ENCODE results near the gene DCLK1. TPM values are rescaled to one million over a fixed set of nuclear protein-coding genes. Genes with fewer than 3 reads are reported as not detected.
A peak's percentile ranks its signal among the peaks of the same experiment; 100 is the strongest.

DCLK1 gene
- total and polyA plus RNA-seq, 8 donors, result 0.67 to 10.1 (median 1.7) TPM

DNA sequence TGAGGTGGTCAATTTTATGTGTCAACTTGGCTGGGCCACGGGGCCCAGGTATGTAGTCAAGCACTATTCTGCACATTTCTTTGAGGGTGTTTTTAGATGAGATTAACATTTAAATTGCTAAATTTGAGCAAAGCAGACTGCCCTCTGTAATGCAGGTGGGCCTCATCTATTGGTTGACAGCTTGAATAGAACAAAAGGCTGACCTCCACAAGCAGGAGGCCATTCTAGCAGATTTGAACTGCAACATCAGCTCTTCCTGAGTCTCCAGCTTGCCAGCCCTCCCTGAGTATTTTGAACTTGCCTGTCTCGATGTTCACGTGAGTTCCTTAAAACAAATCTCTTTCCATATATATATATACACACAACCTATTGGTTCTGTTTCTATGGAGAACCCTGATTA lies 134.8 kb downstream of the DCLK1 start:
- FAIRE-seq (no peak), DNase-seq (no peak), ATAC-seq (no peak)
- WGBS, 2 donors, result 87 to 90% methylated on average over 3 of the region's 3 CpGs
- TF ChIP-seq, protein P1, sequence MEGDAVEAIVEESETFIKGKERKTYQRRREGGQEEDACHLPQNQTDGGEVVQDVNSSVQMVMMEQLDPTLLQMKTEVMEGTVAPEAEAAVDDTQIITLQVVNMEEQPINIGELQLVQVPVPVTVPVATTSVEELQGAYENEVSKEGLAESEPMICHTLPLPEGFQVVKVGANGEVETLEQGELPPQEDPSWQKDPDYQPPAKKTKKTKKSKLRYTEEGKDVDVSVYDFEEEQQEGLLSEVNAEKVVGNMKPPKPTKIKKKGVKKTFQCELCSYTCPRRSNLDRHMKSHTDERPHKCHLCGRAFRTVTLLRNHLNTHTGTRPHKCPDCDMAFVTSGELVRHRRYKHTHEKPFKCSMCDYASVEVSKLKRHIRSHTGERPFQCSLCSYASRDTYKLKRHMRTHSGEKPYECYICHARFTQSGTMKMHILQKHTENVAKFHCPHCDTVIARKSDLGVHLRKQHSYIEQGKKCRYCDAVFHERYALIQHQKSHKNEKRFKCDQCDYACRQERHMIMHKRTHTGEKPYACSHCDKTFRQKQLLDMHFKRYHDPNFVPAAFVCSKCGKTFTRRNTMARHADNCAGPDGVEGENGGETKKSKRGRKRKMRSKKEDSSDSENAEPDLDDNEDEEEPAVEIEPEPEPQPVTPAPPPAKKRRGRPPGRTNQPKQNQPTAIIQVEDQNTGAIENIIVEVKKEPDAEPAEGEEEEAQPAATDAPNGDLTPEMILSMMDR (IDR thresholded peaks at IDR 0.05), result no peak
- Histone ChIP-seq H3K4me3 (no peak overlapping the region), H3K27me3 (no peaks in the 10 kb centered on the region), H3K4me1 (peaks cover 0 to 12% (median 5%) of the 10 kb centered on the region in 3 donors), H3K27ac (no peak overlapping the region), H3K36me3 (no peaks in the 10 kb centered on the region), H3K9me3 (no peaks in the 10 kb centered on the region)
- intact Hi-C loops (cut with DNase I), result no loop called here

DNA sequence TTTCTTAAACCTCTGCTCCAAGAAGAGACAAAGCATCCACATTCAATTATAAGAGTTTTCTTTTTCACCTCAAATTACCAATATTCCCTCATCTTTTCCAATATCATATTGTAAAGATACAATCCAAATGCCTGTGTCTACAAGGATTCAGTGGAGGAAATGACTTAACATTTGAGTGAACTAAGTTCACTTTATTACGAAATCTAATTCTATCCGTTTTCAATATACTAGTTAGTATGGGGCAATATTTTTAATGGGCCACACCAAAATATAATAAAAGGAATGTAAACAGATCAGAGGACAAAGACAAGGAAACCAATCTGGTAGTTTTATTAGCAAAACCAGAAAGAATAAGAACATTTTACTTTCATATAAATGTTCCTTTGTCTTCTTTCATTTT lies 136.0 kb downstream of the DCLK1 start:
- DNase-seq, result no peak
- intact Hi-C loops (cut with DNase I), result no loop called here
- 54 to 64% methylated on average over 2 of the region's 2 CpGs for WGBS, 2 donors
- Histone ChIP-seq H3K4me1 (peaks cover 0 to 12% (median 5%) of the 10 kb centered on the region in 3 donors), H3K36me3 (no peaks in the 10 kb centered on the region), H3K27ac (no peak overlapping the region), H3K27me3 (no peaks in the 10 kb centered on the region), H3K9me3 (no peaks in the 10 kb centered on the region), H3K4me3 (no peak overlapping the region)
- TF ChIP-seq, protein P1 (IDR thresholded peaks at IDR 0.05), result no peak
- FAIRE-seq, result no peak
- ATAC-seq, result no peak

DNA sequence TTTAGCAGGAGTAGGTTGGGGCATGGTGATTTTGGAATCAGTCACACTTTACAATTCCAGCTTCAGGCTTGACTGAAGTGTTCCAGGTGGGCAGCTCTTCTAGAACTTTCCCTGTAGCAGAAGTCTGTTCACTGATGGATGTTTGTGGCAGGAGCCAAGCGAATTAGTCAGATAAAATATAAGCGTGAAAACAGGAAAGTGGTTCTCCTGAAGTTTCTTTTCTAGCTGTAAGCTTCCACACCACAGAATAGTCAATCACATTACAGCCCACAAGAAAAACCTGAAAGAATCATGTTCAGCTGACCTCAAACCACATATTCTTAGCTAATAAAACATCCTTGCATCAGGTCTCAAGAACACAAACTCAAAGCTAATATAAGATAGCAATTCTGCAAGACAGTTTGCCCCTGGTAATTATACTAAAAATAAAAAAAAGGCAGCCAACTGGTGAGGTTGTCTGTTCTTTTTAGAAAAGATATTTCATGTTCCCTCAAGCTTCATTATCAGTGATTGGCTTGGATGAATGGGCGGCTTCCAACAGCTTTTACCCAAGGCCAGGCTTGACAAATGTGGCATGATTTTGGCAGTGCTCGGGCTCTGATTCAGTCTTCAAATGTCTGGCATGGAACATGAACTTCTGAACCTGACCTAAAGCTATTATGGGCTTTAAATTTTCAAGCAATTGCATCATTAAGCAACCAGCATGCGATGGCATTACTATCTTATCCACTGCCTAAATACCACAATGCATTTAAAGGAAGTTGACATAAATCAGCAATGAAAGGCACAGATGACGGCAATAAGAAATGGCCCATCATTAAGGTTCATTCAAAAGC lies 136.8 kb downstream of the DCLK1 start:
- FAIRE-seq (no peak), ATAC-seq (peak; percentile 95 to 99 (median 96))

DNA sequence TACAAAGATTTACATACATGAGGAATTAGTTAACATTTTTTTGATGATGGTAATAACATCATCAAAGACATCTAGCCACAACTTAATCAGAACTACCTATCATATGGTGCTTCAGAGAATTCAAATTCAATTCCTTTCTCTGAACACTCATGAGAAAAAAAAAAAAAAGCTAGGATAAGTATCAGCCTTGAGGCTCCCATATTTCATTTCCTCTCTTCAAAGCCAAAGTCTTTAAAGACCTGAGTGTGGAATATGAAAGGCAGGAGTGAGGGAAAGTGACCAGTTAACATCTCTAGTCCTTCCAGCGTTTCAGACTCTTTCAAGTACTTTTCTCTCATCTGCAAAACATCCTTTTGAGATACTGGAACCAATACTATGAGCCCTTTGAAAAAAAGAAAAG lies 137.5 kb downstream of the DCLK1 start:
- H3K27ac ChIP-seq, result no peak overlapping the region
- no peak for ATAC-seq
- no peaks in the 10 kb centered on the region for H3K9me3 ChIP-seq
- intact Hi-C loops (cut with DNase I), result no loop called here
- H3K4me1 ChIP-seq, result peaks cover 0 to 12% (median 5%) of the 10 kb centered on the region in 3 donors
- TF ChIP-seq, protein P1 (IDR thresholded peaks at IDR 0.05), result no peak
- no peak overlapping the region for H3K4me3 ChIP-seq
- WGBS, 2 donors, result 22 to 28% methylated on average over 1 of the region's 1 CpG
- no peak for DNase-seq
- H3K36me3 ChIP-seq, result no peaks in the 10 kb centered on the region
- FAIRE-seq, result no peak
- H3K27me3 ChIP-seq, result no peaks in the 10 kb centered on the region

More for the DNA sequence above, 136.8 kb downstream of the DCLK1 start:
- H3K4me3 ChIP-seq, result no peak overlapping the region
- H3K27me3 ChIP-seq, result no peaks in the 10 kb centered on the region
- whole genome bisulfite sequencing, 2 donors, result 37 to 39% methylated on average over 6 of the region's 6 CpGs
- peak overlapping the region in 1 of 4 donors; percentile 5 for H3K27ac ChIP-seq
- intact Hi-C loops (cut with DNase I), result no loop called here
- TF ChIP-seq, protein P1 (IDR thresholded peaks at IDR 0.05), result no peak
- DNase-seq, result peak in 4 of 6 donors; percentile 48 to 82 (median 48)
- H3K4me1 ChIP-seq, result peaks cover 0 to 12% (median 5%) of the 10 kb centered on the region in 3 donors
- no peaks in the 10 kb centered on the region for H3K36me3 ChIP-seq
- H3K9me3 ChIP-seq, result no peaks in the 10 kb centered on the region

DNA sequence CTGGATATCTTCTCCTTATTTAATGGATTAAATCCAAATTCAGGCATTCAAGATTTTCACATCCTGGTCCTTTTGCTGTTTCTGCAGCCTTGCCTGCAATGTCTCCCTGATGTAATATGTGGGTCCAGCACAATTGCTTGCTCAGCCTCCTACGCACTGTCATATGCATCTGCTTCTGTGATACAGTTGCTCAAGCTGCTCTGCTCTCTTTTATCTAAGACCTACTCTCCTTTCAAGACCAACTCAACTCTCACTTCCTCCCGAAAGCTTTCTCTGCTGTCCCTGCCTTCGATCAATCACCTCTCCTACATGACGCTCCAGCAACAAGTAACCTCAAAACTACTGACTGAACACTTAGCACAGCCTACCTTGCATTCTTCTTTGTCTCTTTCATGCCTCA lies 138.2 kb downstream of the DCLK1 start:
- Histone ChIP-seq H3K36me3 (no peaks in the 10 kb centered on the region), H3K27me3 (no peaks in the 10 kb centered on the region), H3K4me1 (peaks cover 0 to 12% (median 5%) of the 10 kb centered on the region in 3 donors), H3K4me3 (no peak overlapping the region), H3K27ac (no peak overlapping the region), H3K9me3 (no peaks in the 10 kb centered on the region)
- FAIRE-seq (no peak), DNase-seq (no peak), ATAC-seq (no peak)
- TF ChIP-seq, protein P1 (IDR thresholded peaks at IDR 0.05), result no peak
- intact Hi-C loops (cut with DNase I), result no loop called here
- 85% methylated on average over 4 of the region's 4 CpGs for WGBS, 2 donors

Data from pancreas (tissue), 10 donors.